Brain microvascular endothelial cell (primary cell): ENCODE measurements around the gene RXRA.

Experiments used
- DNase-seq: peaks from one replicate; pipeline ENCODE4 v3.0.0-alpha.2; 2020
- H3K27ac ChIP-seq: fragments of 250-450 bp; sonication (Bioruptor Pico); 2 replicates; pipeline ENCODE4 v1.5.1; 2020; ENCODE audit warnings: mild to moderate bottlenecking, moderate library complexity
- H3K27me3 ChIP-seq: fragments of 250-450 bp; sonication (Bioruptor Pico); replicated peaks from 2 replicates; pipeline ENCODE4 v1.5.1; 2020; ENCODE audit warnings: mild to moderate bottlenecking
- H3K36me3 ChIP-seq: fragments of 250-450 bp; sonication (Bioruptor Pico); replicated peaks from 2 replicates; pipeline ENCODE4 v1.5.1; 2020; ENCODE audit warnings: mild to moderate bottlenecking
- H3K4me3 ChIP-seq: 2 replicates; pipeline ENCODE4 v1.5.1; 2011; ENCODE audit warnings: low read depth, mild to moderate bottlenecking, control low read depth, low read length, moderate library complexity
- CTCF ChIP-seq: IDR thresholded peaks from 2 replicates; pipeline ENCODE4 v1.5.1; 2011; ENCODE audit warnings: low read depth, mild to moderate bottlenecking, moderate library complexity, low read length, control low read depth, inconsistent platforms; ENCODE audit errors: missing control alignments
- in situ Hi-C: cut with HindIII; loops from 2 replicates; pipeline ENCODE4 v1.10.0; 2017; ENCODE audit warnings: low sequenced_read_pairs, low pct_ligation_motif_present

RXRA gene

GRCh38 chr9:134425812-134426211 lies 99.6 kb downstream of the RXRA start:
- no peak overlapping the region for H3K27ac ChIP-seq
- H3K36me3 ChIP-seq: no peaks in the 10 kb centered on the region
- DNase-seq: no peak
- TF ChIP-seq CTCF: no peak
- no peaks in the 10 kb centered on the region for H3K27me3 ChIP-seq
- in situ Hi-C loops: no loop called here
- no peak overlapping the region for H3K4me3 ChIP-seq

GRCh38 chr9:134426436-134426835 lies 100.2 kb downstream of the RXRA start:
- Histone ChIP-seq H3K27me3 (no peaks in the 10 kb centered on the region), H3K27ac (no peak overlapping the region), H3K4me3 (no peak overlapping the region), H3K36me3 (no peaks in the 10 kb centered on the region)
- in situ Hi-C loops: no loop called here
- TF ChIP-seq CTCF: no peak
- no peak for DNase-seq

GRCh38 chr9:134427153-134427782 lies 101.0 kb downstream of the RXRA start:
- no peak overlapping the region for H3K27ac ChIP-seq
- no peak for TF ChIP-seq CTCF
- no peak for DNase-seq
- no peak overlapping the region for H3K4me3 ChIP-seq
- H3K36me3 ChIP-seq: no peaks in the 10 kb centered on the region
- in situ Hi-C loops: no loop called here
- H3K27me3 ChIP-seq: no peaks in the 10 kb centered on the region

- H3K27me3 ChIP-seq: no peaks in the 10 kb centered on the region
- no peak for DNase-seq
- no peak overlapping the region for H3K27ac ChIP-seq
- TF ChIP-seq CTCF: no peak
- in situ Hi-C loops: no loop called here
- H3K36me3 ChIP-seq: no peaks in the 10 kb centered on the region
- H3K4me3 ChIP-seq: no peak overlapping the region
These were observed 102.3 kb downstream of the RXRA start for GRCh38 chr9:134428559-134428958.

- in situ Hi-C loops: no loop called here
- TF ChIP-seq CTCF: no peak
- DNase-seq: no peak
- Histone ChIP-seq H3K27ac (no peak overlapping the region), H3K4me3 (no peak overlapping the region), H3K27me3 (no peaks in the 10 kb centered on the region), H3K36me3 (no peaks in the 10 kb centered on the region)
These were observed 102.8 kb downstream of the RXRA start for GRCh38 chr9:134429007-134429406.

GRCh38 chr9:134429481-134429880 lies 103.2 kb downstream of the RXRA start:
- H3K36me3 ChIP-seq: peaks cover 4% of the 10 kb centered on the region
- in situ Hi-C loops: no loop called here

More at GRCh38 chr9:134429481-134429880, 103.2 kb downstream of the RXRA start:
- H3K27me3 ChIP-seq: no peaks in the 10 kb centered on the region
- no peak overlapping the region for H3K27ac ChIP-seq
- DNase-seq: no peak
- TF ChIP-seq CTCF: no peak
- no peak overlapping the region for H3K4me3 ChIP-seq
